Vagina (tissue), 2 donors: ENCODE measurements around the gene RAD52. TPM values are rescaled to one million over a fixed set of nuclear protein-coding genes. Genes with fewer than 3 reads are reported as not detected.

Experiments
- DNase-seq, 2 donors: peaks; one replicate each; pipeline ENCODE4 v3.0.0-alpha.2; 2017; ENCODE audit errors: extremely low spot score in 2 of 2
- H3K27ac ChIP-seq: fragments of 200-600 bp; sonication (generic); one replicate; pipeline ENCODE4 v1.5.1; 2019
- H3K27me3 ChIP-seq: fragments of 200-600 bp; sonication (generic); one replicate; pipeline ENCODE4 v1.5.1; 2019
- H3K36me3 ChIP-seq, 2 donors: fragments of 200-600 bp; sonication (generic); one replicate each; pipeline ENCODE4 v1.5.1; 2017 to 2019
- H3K4me1 ChIP-seq: fragments of 200-600 bp; sonication (generic); one replicate; pipeline ENCODE4 v1.5.1; 2019
- H3K4me3 ChIP-seq, 2 donors: fragments of 200-600 bp; sonication (generic); 1 replicate in 1 of 2; 2 replicates in 1 of 2; pipeline ENCODE4 v1.5.1; 2016 to 2019
- H3K9me3 ChIP-seq: fragments of 200-600 bp; sonication (generic); one replicate; pipeline ENCODE4 v1.5.1; 2019
- POLR2A ChIP-seq, 2 donors: fragments of 450-650 bp; IDR thresholded peaks; one replicate each; pipeline ENCODE4 v1.6.1; 2017; ENCODE audit warnings: antibody characterized with exemption in 2 of 2, mild to moderate bottlenecking in 2 of 2, moderate library complexity in 2 of 2
- POLR2AphosphoS5 ChIP-seq, 2 donors: sonication (generic); formaldehyde crosslinking; IDR thresholded peaks; one replicate each; pipeline ENCODE4 v1.9.0; 2017; ENCODE audit warnings: antibody characterized with exemption in 2 of 2, mild to moderate bottlenecking in 2 of 2, low read depth in 1 of 2; ENCODE audit not compliant: insufficient read depth in 1 of 2
- intact Hi-C: fragments of 100-400 bp; cut with DNase I; formaldehyde crosslinking; loops from one replicate; pipeline ENCODE4 v1.15.1; 2023
- total RNA-seq: library from RNA; depleted of rRNA; stranded (reverse); fragments of >200 nt; gene quantifications from one replicate; pipeline ENCODE4 v1.2.3, GENCODE V29; 2016
- TF ChIP-seq, protein P1 (sequence below), 3 experiments: fragments of 450-650 bp in 2 of 3; fragments of 200-600 bp in 1 of 3; sonication (generic) in 1 of 3; IDR thresholded peaks; one replicate each; pipeline ENCODE4 v1.5.1; 2017 to 2019; ENCODE audit warnings: antibody characterized with exemption in 3 of 3, mild to moderate bottlenecking in 2 of 3, moderate library complexity in 2 of 3

Gene RAD52
- total RNA-seq, 1 donor from 2014 or later: 40.3 TPM

- Histone ChIP-seq H3K4me1 (no peaks in the 10 kb centered on the region), H3K36me3 (no peaks in the 10 kb centered on the region), H3K4me3 (no peak overlapping the region), H3K27ac (no peak overlapping the region), H3K27me3 (no peaks in the 10 kb centered on the region), H3K9me3 (no peaks in the 10 kb centered on the region)
- TF ChIP-seq POLR2AphosphoS5 (IDR thresholded peaks at IDR 0.05; ENCODE audit: insufficient read depth in 1 of 2, low read depth in 1 of 2): no peak
- TF ChIP-seq POLR2A (IDR thresholded peaks at IDR 0.05): no peak
- TF ChIP-seq, protein P1, sequence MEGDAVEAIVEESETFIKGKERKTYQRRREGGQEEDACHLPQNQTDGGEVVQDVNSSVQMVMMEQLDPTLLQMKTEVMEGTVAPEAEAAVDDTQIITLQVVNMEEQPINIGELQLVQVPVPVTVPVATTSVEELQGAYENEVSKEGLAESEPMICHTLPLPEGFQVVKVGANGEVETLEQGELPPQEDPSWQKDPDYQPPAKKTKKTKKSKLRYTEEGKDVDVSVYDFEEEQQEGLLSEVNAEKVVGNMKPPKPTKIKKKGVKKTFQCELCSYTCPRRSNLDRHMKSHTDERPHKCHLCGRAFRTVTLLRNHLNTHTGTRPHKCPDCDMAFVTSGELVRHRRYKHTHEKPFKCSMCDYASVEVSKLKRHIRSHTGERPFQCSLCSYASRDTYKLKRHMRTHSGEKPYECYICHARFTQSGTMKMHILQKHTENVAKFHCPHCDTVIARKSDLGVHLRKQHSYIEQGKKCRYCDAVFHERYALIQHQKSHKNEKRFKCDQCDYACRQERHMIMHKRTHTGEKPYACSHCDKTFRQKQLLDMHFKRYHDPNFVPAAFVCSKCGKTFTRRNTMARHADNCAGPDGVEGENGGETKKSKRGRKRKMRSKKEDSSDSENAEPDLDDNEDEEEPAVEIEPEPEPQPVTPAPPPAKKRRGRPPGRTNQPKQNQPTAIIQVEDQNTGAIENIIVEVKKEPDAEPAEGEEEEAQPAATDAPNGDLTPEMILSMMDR (IDR thresholded peaks at IDR 0.05): no peak
- no peak for DNase-seq
- intact Hi-C loops: no loop called here
These were observed 19.1 kb upstream of the RAD52 start for GRCh38 chr12:968545-968944.

GRCh38 chr12:967641-968040 lies 18.1 kb upstream of the RAD52 start:
- Histone ChIP-seq H3K27me3 (no peaks in the 10 kb centered on the region), H3K4me3 (no peak overlapping the region), H3K4me1 (no peaks in the 10 kb centered on the region), H3K27ac (no peak overlapping the region), H3K36me3 (no peaks in the 10 kb centered on the region), H3K9me3 (no peaks in the 10 kb centered on the region)
- intact Hi-C loops: no loop called here
- TF ChIP-seq POLR2A (IDR thresholded peaks at IDR 0.05) (no peak), POLR2AphosphoS5 (IDR thresholded peaks at IDR 0.05; ENCODE audit: insufficient read depth in 1 of 2, low read depth in 1 of 2) (no peak)
- TF ChIP-seq, protein P1 (IDR thresholded peaks at IDR 0.05): no peak
- no peak for DNase-seq

- Histone ChIP-seq H3K27ac (no peak overlapping the region), H3K4me1 (no peaks in the 10 kb centered on the region)
- intact Hi-C loops: no loop called here
These were observed 17.2 kb upstream of the RAD52 start for GRCh38 chr12:966724-967123.

GRCh38 chr12:958588-959123 lies 9.2 kb upstream of the RAD52 start:
- no peaks in the 10 kb centered on the region for H3K27me3 ChIP-seq
- no peak overlapping the region for H3K4me3 ChIP-seq
- H3K36me3 ChIP-seq: no peaks in the 10 kb centered on the region
- intact Hi-C loops: loop anchor here (5.0 kb wide), 1 partner anchor 1994 kb away; no protein-coding TSS in a partner anchor
- no peaks in the 10 kb centered on the region for H3K9me3 ChIP-seq
- no peaks in the 10 kb centered on the region for H3K4me1 ChIP-seq
- H3K27ac ChIP-seq: no peak overlapping the region
- no peak for DNase-seq
- no peak for TF ChIP-seq POLR2AphosphoS5 (IDR thresholded peaks at IDR 0.05; ENCODE audit: insufficient read depth in 1 of 2, low read depth in 1 of 2)
- TF ChIP-seq, protein P1 (IDR thresholded peaks at IDR 0.05): no peak
- no peak for TF ChIP-seq POLR2A (IDR thresholded peaks at IDR 0.05)

More at GRCh38 chr12:966724-967123, 17.2 kb upstream of the RAD52 start:
- Histone ChIP-seq H3K4me3 (no peak overlapping the region), H3K9me3 (no peaks in the 10 kb centered on the region), H3K36me3 (no peaks in the 10 kb centered on the region), H3K27me3 (no peaks in the 10 kb centered on the region)
- TF ChIP-seq POLR2AphosphoS5 (IDR thresholded peaks at IDR 0.05; ENCODE audit: insufficient read depth in 1 of 2, low read depth in 1 of 2): no peak
- no peak for TF ChIP-seq POLR2A (IDR thresholded peaks at IDR 0.05)
- no peak for DNase-seq

- intact Hi-C loops: loop anchor here (5.0 kb wide), 1 partner anchor 1996 kb away; no protein-coding TSS in a partner anchor
- no peaks in the 10 kb centered on the region for H3K9me3 ChIP-seq
- DNase-seq: no peak
- no peaks in the 10 kb centered on the region for H3K4me1 ChIP-seq
- no peak overlapping the region for H3K4me3 ChIP-seq
- TF ChIP-seq POLR2AphosphoS5 (IDR thresholded peaks at IDR 0.05; ENCODE audit: insufficient read depth in 1 of 2, low read depth in 1 of 2) (no peak), POLR2A (IDR thresholded peaks at IDR 0.05) (no peak)
- TF ChIP-seq, protein P1 (IDR thresholded peaks at IDR 0.05): no peak
- H3K27me3 ChIP-seq: no peaks in the 10 kb centered on the region
- no peak overlapping the region for H3K27ac ChIP-seq
- H3K36me3 ChIP-seq: no peaks in the 10 kb centered on the region
These were observed 6.4 kb upstream of the RAD52 start for GRCh38 chr12:955939-956338.
